ENCODE data around the gene MDC1.
"Not testable (repeated sequence)": the region's sequence is repeated elsewhere in the genome, so short reads cannot be mapped to it uniquely, and the experiment has no call there.

Gene MDC1

DNA sequence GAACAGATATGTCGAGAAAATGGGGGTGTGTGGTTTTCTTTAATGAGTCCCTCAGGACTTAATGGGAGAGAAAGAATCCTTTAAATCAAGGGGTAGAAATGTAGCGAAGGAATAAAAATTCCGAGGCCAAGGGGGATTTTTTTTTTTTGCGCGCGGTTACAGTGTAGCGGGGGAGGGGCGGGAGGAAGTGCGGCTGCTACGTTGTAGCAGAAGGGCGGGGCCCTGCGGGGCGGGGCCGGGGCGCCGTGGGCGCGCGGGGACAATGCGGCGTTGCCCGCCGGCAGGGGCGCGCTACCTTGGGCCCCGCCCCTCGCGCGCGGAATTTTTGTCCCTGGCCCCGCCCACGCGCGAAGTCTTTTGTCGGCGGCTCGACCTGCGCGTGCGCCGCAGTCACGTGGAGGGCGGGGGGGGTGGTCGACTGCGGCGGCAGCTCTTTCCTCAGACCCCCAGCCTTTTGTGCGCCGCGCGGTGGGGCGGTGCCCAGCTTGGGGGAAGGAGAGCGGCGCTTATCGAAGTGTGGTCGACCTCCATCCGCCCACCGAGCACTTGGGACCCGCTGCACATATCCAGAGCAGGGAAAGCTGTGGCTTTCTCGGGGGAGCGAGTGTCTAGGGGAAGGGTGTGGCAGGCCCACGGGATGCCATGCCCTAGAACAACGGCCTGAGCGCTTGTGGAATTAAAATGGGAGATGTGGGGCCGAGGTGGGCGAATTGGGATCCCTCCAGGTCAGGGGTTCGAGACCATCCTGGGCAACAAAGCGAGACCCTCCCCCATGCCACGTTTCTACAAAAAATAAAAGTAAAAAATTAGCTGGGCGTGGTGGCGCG is 4.3 kb upstream of the MDC1 start:
- no peaks in the 10 kb centered on the region for H3K9me3 Mint-ChIP-seq
- peaks cover 66% of the 10 kb centered on the region for H3K4me1 Mint-ChIP-seq (ENCODE audit: low read depth)
- H3K27ac Mint-ChIP-seq: peak overlapping the region; percentile 99
- no peaks in the 10 kb centered on the region for H3K27me3 Mint-ChIP-seq
- H3K4me3 Mint-ChIP-seq: peak overlapping the region; percentile 99
- peaks cover 60% of the 10 kb centered on the region for H3K36me3 Mint-ChIP-seq (ENCODE audit: low read depth)

GRCh38 chr6:30720738-30721197 is 3.7 kb upstream of the MDC1 start:
- Mint-ChIP-seq H3K4me1 (ENCODE audit: low read depth) (peaks cover 71% of the 10 kb centered on the region), H3K27me3 (no peaks in the 10 kb centered on the region), H3K9me3 (no peaks in the 10 kb centered on the region), H3K27ac (peak overlapping the region; percentile 99), H3K4me3 (peak overlapping the region; percentile 99), H3K36me3 (ENCODE audit: low read depth) (peaks cover 65% of the 10 kb centered on the region)

- no peaks in the 10 kb centered on the region for H3K9me3 Mint-ChIP-seq
- H3K4me1 Mint-ChIP-seq (ENCODE audit: low read depth): peaks cover 72% of the 10 kb centered on the region
- no peaks in the 10 kb centered on the region for H3K27me3 Mint-ChIP-seq
- H3K36me3 Mint-ChIP-seq (ENCODE audit: low read depth): peaks cover 66% of the 10 kb centered on the region
- peak within 1 kb of the TSS; percentile 99 for H3K4me3 Mint-ChIP-seq
- peak within 1 kb of the TSS; percentile 99 for H3K27ac Mint-ChIP-seq
These were observed 3.0 kb upstream of the MDC1 start, which contains the start of gene TUBB for GRCh38 chr6:30719791-30720737. TSS of gene TUBB (plus strand) at chr6:30720352. CDS start at chr6:30720507, 155 bp downstream.

DNA sequence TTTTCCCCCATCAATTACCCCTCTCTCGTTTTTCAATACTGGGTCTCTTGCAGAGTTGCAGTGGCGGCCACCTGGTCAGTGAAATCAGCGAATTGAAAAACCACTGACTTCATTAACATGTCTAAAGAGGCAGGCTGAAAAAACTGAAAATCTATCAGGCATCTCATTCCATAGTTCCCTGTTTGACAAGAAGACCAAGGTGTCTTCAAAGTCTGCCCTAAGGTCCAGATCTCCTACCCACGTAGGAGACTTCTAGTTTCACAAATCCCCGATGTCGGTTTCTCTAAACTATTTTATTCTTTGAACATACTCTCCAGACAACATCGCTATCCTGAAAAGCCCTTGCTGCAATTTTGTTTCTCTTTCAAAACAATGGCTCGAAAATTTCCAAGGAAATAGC is 2.3 kb upstream of the MDC1 start:
- no peaks in the 10 kb centered on the region for H3K27me3 Mint-ChIP-seq

DNA sequence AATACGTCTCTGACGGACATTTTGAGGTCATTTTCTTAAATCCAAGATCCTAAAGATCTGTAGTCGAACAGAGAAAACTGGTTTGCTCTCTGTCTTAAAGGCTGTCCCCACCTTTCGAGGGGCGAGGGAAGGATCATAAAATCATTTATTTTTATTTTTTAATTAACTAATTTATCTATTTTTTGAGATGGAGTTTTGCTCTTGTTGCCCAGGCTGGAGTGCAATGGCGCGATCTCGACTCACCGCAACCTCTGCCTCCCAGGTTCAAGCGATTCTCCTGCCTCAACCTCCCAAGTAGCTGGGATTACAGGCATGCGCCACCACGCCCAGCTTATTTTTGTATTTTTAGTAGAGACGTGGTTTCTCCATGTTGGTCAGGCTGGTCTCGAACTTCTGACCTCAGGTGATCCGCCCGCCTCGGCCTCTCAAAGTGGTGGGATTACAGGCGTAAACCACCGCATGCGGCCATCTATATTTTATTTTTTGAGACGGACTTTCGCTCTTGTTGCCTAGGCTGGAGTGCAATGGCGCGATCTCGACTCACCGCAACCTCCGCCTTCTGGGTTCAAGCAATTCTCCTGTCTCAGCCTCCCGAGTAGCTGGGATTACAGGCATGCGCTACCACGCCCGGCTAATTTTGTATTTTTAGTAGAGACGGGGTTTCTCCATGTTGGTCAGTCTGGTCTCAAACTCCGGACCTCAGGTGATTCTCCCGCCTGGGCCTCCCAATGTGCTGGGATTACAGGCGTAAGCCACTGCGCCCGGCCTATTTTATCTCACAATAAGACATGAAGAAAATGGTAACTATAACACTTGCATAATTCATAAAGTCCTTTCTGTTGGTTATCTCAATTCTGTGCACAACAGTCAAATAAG is 1.0 kb upstream of the MDC1 start:
- H3K27me3 Mint-ChIP-seq, H3K9me3 Mint-ChIP-seq: not testable (repeated sequence)
- Mint-ChIP-seq H3K27ac (peak overlapping the region; percentile 99), H3K4me3 (peak overlapping the region; percentile 99), H3K4me1 (ENCODE audit: low read depth) (peaks cover 57% of the 10 kb centered on the region), H3K36me3 (ENCODE audit: low read depth) (peaks cover 63% of the 10 kb centered on the region)

More for the DNA sequence above, 2.3 kb upstream of the MDC1 start:
- Mint-ChIP-seq H3K9me3 (no peaks in the 10 kb centered on the region), H3K36me3 (ENCODE audit: low read depth) (peaks cover 66% of the 10 kb centered on the region), H3K4me3 (peak overlapping the region; percentile 99), H3K4me1 (ENCODE audit: low read depth) (peaks cover 69% of the 10 kb centered on the region), H3K27ac (peak overlapping the region; percentile 99)

GRCh38 chr6:30716879-30717128 is 277 bp downstream of the MDC1 start:
- Mint-ChIP-seq H3K36me3 (ENCODE audit: low read depth) (peaks cover 63% of the 10 kb centered on the region), H3K27me3 (no peaks in the 10 kb centered on the region), H3K4me3 (peak overlapping the region; percentile 94), H3K4me1 (ENCODE audit: low read depth) (peaks cover 59% of the 10 kb centered on the region), H3K27ac (peak overlapping the region; percentile 99), H3K9me3 (no peaks in the 10 kb centered on the region)

- no peak overlapping the region for H3K4me3 Mint-ChIP-seq
- H3K27ac Mint-ChIP-seq: no peak overlapping the region
- peaks cover 53% of the 10 kb centered on the region for H3K4me1 Mint-ChIP-seq (ENCODE audit: low read depth)
- no peaks in the 10 kb centered on the region for H3K9me3 Mint-ChIP-seq
- no peaks in the 10 kb centered on the region for H3K27me3 Mint-ChIP-seq
- peaks cover 68% of the 10 kb centered on the region for H3K36me3 Mint-ChIP-seq (ENCODE audit: low read depth)
These were observed 2.8 kb downstream of the MDC1 start for GRCh38 chr6:30714263-30714662.

- H3K4me3 Mint-ChIP-seq: no peak overlapping the region
- peaks cover 77% of the 10 kb centered on the region for H3K36me3 Mint-ChIP-seq (ENCODE audit: low read depth)
- H3K4me1 Mint-ChIP-seq (ENCODE audit: low read depth): peaks cover 38% of the 10 kb centered on the region
- peak overlapping the region; percentile 5 for H3K27ac Mint-ChIP-seq
- no peaks in the 10 kb centered on the region for H3K9me3 Mint-ChIP-seq
- no peaks in the 10 kb centered on the region for H3K27me3 Mint-ChIP-seq
These were observed 4.6 kb downstream of the MDC1 start for GRCh38 chr6:30712441-30712945.

DNA sequence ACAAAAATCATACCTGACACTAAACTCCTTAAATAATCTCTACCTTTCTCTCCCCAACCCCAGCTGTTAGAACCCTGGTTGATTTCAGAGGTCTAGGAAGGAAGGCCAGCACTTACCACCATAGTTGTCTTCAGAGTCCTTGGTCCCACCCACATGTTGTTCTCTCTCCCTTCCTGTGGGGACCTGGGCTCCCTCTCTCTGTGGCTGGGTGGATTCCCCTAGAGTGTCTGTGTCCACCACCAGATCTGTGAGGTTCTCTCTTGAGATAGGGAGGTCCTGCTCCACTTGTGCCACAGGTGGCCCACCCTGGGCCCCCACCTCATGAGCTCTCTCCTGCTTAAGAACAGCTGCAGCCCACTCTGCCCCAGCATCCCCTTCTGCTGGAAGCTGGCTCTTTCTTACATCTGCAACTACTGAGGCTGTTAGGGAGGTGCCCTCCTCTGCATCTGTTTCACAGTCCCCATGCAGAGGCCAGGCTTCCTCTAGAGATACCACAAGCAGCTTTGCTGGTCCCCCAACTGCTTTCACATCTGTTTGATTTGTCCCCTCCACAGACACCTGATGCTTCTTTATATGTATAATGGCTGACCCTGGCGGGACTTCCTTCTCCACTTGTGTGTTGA is 5.2 kb downstream of the MDC1 start:
- Mint-ChIP-seq H3K4me1 (ENCODE audit: low read depth) (peaks cover 35% of the 10 kb centered on the region), H3K27ac (no peak overlapping the region), H3K27me3 (no peaks in the 10 kb centered on the region), H3K36me3 (ENCODE audit: low read depth) (peaks cover 78% of the 10 kb centered on the region), H3K9me3 (no peaks in the 10 kb centered on the region), H3K4me3 (no peak overlapping the region)

- no peaks in the 10 kb centered on the region for H3K9me3 Mint-ChIP-seq
- H3K36me3 Mint-ChIP-seq (ENCODE audit: low read depth): peaks cover 73% of the 10 kb centered on the region
- no peaks in the 10 kb centered on the region for H3K27me3 Mint-ChIP-seq
- peaks cover 15% of the 10 kb centered on the region for H3K4me1 Mint-ChIP-seq (ENCODE audit: low read depth)
- peak overlapping the region; percentile 1 for H3K27ac Mint-ChIP-seq
- H3K4me3 Mint-ChIP-seq: no peak overlapping the region
These were observed 7.8 kb downstream of the MDC1 start for GRCh38 chr6:30709101-30709868.

GRCh38 chr6:30707281-30707850 is 9.7 kb downstream of the MDC1 start:
- Mint-ChIP-seq H3K27ac (peak overlapping the region; percentile 2), H3K36me3 (ENCODE audit: low read depth) (peaks cover 74% of the 10 kb centered on the region), H3K27me3 (no peaks in the 10 kb centered on the region)

GRCh38 chr6:30705620-30706019 is 11.5 kb downstream of the MDC1 start:
- no peak overlapping the region for H3K4me3 Mint-ChIP-seq
- H3K27ac Mint-ChIP-seq: no peak overlapping the region
- H3K36me3 Mint-ChIP-seq (ENCODE audit: low read depth): peaks cover 59% of the 10 kb centered on the region
- no peaks in the 10 kb centered on the region for H3K27me3 Mint-ChIP-seq
- no peaks in the 10 kb centered on the region for H3K4me1 Mint-ChIP-seq (ENCODE audit: low read depth)
- H3K9me3 Mint-ChIP-seq: no peaks in the 10 kb centered on the region

More at GRCh38 chr6:30707281-30707850, 9.7 kb downstream of the MDC1 start:
- H3K9me3 Mint-ChIP-seq: no peaks in the 10 kb centered on the region
- no peak overlapping the region for H3K4me3 Mint-ChIP-seq
- peaks cover 11% of the 10 kb centered on the region for H3K4me1 Mint-ChIP-seq (ENCODE audit: low read depth)

DNA sequence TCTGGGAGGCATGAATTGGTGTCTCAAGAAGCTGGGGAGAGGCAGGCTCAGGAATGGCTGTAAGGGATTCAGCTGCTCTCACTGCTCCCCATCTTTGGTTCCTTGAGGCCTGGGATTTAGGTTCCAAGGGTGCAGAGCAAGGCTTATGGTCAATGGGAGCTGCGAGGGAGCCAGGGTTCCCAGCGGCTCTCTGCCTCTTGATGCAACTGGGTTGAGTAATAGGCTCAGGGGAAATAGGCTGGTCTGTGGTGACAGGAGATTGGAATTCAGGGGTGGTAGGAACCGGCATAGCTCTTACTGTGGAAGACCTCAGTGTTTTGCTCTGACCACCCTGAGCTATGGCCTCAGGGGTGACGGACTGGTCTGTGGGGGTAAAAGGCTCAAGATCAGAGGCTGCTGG is 13.3 kb downstream of the MDC1 start:
- H3K27ac Mint-ChIP-seq: no peak overlapping the region
- no peak overlapping the region for H3K4me3 Mint-ChIP-seq
- peaks cover 62% of the 10 kb centered on the region for H3K36me3 Mint-ChIP-seq (ENCODE audit: low read depth)
- no peaks in the 10 kb centered on the region for H3K27me3 Mint-ChIP-seq
- no peaks in the 10 kb centered on the region for H3K9me3 Mint-ChIP-seq
- H3K4me1 Mint-ChIP-seq (ENCODE audit: low read depth): no peaks in the 10 kb centered on the region

Measured in stimulated activated naive CD8-positive, alpha-beta T cell treated with anti-CD3 and anti-CD28 coated beads, Interleukin-15, Interleukin-2, amounts not matched to agents 100 ng/mL and 50 ng/mL, for 24 hours (primary cell).